GM12874 (cell line): ENCODE measurements around the gene BCKDK.

Experiments used
- CTCF ChIP-seq: IDR thresholded peaks from 2 replicates; pipeline ENCODE4 v1.5.1; 2011; ENCODE audit warnings: low read depth, mild to moderate bottlenecking, control low read depth, low read length, moderate library complexity; ENCODE audit not compliant: insufficient read depth

The BCKDK gene

GRCh38 chr16:31147574-31147973, 39.4 kb downstream of the BCKDK start:
- TF ChIP-seq CTCF = no peak

- no peak for TF ChIP-seq CTCF
Observed at GRCh38 chr16:31148281-31148728, 40.1 kb downstream of the BCKDK start.

GRCh38 chr16:31148896-31149295, 40.7 kb downstream of the BCKDK start:
- TF ChIP-seq CTCF = no peak

GRCh38 chr16:31149332-31149731, 41.1 kb downstream of the BCKDK start:
- TF ChIP-seq CTCF = no peak

GRCh38 chr16:31149894-31150890, 42.0 kb downstream of the BCKDK start, which contains the start of gene PRSS36:
Gene PRSS36 (minus strand): TSS chr16:31150066. CDS start chr16:31150035, 31 bp downstream.
- TF ChIP-seq CTCF = no peak

GRCh38 chr16:31157136-31157535, 49.0 kb downstream of the BCKDK start:
- TF ChIP-seq CTCF = no peak
